Femur (tissue), 1 donor: Measurements from ENCODE around the gene HIP1.
"Not testable (repeated sequence)": the region's sequence is repeated elsewhere in the genome, so short reads cannot be mapped to it uniquely, and the experiment has no call there.

ENCODE experiments used
- DNase-seq: peaks from one replicate; pipeline ENCODE4 v3.0.0-alpha.2; 2017

HIP1 gene

DNA sequence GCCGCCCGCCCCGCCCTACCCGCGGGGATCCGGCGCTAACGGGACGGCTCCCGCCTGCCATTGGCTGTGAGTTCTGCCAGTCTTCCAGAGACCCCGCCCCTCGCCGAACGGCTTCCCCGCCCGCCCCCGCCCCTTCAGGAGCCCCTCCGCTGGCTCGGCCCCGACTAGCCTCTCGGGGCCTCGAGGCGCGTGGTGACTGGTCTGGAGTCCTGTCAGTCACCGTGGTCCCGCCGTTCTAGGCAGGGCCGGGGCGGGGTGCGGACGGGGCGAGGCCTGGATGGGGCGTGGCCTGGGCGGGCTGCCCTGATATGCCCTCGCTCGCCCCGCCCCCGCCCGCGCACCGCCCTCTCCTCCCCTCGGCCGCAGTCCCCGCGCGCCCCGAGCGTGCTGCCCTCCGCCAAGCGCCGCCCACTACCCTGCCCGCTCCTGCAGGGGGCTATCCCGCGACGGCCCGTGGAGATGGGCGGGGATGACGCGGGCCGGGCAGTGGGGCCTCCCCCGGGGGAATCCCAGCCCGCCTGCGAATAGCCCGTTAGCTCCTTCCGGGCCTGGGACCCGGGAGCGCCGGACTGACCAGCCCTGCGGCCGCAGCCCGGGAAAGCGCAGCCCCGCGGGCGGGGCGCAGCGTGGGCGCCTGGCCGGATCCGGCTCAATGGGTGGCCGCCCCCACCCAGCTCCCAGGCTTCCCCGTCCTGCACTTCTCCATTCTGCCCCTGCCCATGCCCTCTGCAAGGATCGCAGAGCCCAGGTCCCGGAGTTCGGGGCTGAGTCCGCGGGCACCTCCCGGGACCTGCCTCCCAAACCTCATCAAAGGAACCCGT lies 444 bp upstream of the HIP1 start:
- DNase-seq: peak; percentile 100

DNA sequence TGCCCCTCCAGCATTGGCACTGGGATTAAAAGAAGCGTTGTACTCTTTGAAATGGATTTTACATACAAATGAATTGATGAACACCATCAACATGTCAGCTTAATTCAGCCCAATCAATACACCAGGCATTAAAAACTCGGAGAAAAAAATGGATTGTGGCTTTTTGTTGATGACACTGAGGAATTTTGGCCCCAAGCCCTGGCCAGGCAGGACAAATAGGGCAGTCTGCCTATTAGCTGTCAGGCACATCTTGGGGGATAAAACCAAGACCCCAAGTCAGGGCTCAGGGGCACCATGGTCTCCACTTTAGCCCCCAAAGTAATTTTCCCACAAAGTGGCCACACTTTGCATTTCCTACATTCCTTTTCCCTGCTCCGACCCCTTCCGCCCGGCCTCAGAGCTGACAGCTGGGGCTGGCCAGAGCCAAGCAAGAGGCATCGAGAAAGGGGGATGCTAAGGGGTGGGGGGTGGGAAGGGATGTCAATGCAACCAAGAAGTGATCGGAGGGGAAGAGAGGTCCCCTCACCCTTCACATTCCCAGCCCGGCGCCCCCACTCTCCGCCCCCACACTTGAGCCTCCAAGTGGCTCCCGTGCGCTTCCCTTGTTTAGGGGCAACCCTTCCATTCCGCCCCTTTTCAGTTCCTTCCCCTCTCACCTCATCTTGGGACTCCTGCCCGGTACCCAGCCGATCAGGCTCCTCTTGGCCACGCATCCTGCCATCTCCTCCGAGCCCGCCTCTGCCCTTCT lies 711 bp downstream of the HIP1 start:
- peak; percentile 53 for DNase-seq

DNA sequence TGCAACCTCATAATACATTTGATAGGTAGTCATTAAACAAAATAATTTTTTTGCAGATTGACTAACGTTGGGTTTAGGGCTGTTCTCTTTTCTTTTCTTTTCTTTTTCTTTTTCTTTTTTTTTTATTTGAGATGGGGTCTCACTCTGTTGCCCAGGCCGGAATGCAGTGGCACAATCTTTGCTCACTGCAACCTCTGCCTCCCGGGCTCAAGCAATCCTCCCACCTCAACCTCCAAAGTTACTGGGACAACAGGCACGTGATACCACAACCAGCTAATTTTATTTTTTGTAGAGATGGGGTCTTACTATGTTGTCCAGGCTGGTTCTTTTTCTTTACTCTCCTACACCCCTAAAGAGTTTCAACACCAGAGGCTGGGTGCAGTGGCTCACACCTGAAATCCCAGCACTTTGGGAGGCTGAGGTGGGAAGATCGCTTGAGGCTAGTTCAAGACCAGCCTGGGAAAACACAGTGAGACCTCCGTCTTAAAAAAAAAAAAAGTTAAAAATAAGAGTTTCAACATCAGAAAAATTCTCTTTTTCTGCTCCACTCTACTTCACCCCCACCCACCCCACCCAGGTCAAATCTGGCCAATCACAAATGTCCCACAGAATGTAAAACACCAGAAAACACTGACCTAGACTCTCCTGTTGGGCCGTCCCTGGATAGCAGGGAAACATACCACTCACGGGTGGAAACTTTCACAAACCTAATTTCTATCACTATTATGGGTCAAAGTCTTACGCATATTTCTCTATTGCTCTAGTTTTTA lies 3.0 kb downstream of the HIP1 start:
- DNase-seq: no peak

DNA sequence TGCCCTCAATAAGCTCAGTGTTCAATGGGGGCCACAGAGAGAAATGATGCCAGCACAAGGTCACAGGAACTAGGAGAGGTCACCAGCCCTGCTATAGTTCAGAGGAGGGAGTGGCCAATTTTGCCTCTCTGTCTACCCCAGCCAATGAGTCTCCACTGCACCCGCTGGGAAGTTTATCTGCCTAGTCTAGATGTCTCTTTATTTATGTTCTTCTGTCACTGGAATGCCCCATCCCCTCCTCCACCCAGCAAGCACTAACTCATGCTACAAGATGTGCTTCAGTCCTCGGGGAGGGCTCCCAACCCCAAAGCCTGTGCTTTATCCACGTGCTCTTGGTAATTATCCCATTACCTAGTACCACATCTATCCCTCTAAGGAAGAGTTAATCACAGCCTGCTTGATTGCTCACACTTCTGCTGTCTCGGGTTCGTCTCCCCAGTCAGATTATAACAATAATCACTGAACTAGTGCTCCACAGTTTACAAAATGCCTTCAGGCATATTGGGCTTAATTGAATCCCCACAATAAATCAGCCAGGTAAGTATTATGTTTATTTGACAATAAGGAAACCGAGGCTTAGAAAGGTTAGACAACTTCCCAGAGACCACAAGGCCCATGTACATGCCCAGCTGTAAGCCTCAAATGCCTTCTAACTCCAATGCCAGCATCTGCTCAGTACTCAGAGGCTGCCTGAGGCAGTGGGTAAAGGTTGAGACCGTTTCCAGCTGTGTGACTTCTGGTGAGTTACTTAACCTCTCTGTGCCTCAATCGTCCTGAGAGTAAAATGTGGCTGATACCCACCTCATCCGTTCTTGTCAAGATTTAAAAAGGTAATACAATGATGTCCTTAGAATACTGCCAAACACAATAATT lies 3.9 kb downstream of the HIP1 start:
- no peak for DNase-seq

DNA sequence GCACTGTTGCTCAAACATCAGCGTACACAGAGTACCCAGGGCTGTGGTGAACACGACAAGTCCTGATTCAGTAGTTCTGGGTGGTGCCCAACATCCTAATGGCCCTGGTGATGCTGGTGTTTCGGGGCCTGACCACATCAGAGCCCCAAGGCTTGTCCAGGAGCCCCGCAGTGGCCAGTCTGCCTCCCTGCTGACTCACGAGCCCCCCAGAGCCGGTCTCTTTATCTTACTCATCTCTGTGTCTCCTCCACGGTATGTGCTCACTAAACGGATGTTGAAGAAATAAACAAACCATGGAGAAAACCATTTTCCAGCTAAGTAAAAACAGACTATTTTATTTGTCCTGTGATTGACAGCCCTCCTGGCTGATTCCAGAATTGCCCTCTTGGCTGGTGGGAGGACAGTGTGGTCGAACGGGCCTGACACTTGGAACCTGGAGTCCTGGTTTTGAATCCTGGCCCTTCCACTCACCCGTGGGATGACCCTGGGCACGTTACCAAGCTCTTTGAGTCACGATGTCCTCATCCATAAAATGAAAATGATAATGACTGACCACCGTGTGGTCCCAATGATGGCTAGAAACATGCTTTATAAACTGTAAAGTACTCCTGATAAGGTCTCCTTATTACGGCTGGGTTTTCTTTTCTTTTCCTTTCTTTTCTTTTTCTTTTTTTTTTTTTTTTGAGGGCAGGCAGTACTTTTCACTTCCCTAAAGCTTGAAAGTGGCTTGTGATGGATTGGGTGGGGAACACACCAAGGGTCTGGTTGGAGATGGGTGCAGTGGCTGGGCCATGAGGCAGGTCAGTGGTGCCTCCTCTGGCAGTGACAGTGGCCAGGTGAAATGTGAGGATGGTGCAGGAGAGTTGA lies 5.7 kb downstream of the HIP1 start:
- DNase-seq: no peak

DNA sequence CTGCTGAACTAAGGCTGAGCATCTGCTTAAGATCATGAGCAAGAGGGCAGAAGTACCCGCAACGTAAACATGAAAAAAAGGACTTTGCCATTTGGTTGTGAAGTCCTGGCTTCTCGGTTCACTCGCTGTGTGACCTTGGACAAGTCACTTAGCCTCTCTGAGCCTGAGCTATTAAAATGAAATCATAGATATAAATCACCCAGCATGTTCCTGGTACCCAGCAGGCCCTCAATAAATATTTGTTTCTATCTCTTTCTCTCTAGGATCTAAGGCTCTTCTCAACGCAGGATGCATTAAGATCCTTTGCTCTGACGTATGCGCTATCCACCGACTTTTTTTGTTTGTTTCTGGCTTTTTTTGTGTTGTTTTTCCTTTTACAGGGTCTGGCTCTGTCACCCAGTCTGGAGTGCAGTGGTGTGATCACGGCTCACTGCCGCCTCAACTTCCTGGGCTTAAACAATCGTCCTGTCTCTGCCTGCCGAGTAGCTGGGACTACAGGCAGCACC lies 6.7 kb downstream of the HIP1 start:
- DNase-seq: no peak

DNA sequence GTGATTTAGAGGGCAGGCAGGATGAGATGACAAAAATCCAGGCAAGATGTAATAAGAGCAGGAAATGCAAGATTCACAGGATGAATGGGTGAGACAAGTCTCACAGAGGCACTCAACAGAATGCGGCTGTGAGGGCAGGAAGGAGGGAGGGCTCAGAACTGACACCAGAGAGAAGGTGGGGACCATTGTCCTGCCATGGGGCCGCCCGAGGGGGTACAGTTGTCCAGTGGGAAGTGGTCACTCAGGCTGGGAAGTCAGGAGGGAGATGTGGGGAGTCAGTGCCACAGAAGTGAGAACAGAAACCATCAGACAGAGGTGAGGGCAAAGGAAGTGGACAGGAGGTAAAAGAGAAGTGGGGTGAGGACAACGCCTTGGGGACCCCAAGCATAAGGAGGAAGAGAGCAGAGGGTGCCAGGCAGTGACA lies 8.9 kb downstream of the HIP1 start:
- no peak for DNase-seq

DNA sequence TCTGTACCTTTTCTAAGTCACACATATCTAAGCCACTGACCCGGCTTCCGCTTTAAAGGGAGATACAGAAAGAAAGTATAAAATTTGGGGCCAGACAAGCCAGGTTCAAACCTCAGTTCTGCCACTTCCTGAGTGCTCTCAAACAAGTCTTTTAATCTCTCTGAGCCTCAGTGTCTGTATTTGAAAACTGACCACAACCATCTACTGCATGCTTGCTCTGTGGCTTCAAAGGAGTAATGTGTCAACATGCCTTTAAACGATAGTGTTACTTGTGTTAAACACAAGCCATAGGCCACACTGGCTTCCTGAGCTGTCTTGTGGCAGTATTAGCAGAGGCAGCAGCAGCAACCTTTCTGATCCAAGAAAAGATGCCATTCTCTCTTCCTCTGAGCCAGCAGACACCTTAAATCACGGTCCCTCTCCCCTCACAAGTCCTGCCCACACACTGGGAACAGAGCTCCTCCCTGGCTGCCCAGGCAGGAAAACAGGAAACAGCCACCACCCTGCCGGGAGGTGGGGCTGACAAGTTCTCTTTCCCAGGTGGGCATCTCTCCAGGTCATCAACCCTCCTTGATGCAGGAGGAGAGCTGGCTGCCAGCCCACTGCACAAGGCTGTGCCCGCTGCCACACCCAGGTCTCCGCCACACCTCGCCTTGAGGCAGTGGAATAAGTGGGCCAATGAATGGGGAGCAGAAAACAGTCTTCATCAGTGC lies 10.7 kb downstream of the HIP1 start:
- peak; percentile 62 for DNase-seq

DNA sequence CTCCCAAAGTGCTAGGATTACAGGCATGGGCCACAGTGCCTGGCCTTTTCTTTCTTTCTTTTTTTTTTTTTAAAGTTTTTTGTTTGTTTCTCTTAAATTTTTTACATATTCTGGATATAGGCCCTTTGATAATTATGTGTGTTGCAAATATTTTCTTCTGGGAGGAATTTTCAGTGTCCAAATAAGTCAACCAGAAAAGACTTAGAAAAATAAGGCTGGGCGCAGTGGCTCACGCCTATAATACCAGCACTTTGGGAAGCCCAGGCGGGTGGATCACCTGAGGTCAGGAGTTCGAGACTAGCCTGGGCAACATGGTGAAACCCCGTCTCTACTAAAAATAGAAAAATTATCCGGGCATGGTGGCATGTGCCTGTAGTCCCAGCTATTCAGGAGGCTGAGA lies 11.4 kb downstream of the HIP1 start:
- not testable (repeated sequence) for DNase-seq

DNA sequence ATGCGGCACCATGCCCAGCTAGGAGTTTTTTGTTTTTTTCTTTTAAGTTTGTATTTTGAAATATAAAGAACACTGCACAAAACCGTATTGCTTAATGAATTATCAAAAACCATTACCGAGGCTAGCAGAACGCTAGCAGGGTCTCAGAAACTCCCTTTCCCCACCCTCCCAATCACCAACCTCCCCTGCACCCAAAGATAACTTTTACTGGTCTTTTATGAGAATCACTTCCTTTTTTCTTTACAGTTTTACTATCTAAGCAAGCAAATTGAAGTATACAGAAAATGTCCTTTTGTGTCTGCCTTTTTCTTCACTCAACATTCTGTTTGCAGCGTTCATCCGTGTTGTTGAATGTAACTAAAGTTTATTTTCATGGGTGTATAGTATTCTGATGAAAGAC lies 13.4 kb downstream of the HIP1 start:
- DNase-seq: no peak

DNA sequence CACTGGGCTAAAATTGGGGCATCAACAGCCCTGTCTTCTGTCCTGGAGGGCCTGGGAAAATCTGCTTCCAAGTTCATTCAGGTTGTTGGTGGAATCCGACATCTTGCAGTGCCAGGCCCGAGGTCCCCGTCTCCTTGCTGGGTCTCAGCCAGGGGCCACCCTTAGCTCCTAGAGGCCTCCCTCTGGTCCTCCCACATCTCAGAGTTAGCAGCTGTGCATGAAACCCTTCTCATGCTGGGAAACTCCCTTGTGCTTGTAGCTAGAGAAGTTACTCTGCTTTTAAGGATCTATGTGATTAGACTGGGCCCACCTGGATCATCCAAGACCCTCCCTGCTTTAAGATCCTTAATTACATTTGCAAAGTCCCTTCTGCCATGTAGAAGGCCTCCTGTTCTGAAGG lies 15.3 kb downstream of the HIP1 start:
- no peak for DNase-seq

DNA sequence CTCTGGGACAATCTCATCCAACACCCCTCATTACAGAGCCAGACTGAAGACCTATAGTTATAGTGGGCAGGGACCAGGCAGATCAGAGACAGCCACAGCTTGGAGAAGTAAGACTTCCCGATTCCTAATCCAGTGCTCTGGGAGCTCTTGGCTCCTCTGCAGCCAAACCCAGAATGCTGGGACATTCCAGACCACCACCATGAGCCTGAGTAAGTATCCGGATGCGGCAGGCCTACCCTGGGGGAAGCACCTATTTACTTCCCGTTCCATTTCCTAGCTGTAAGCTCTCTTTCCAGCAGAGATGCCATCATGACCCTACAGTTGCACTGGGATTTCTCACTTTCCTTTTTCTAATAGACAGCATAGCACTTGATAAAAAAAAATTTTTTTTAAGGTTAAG lies 16.4 kb downstream of the HIP1 start:
- peak; percentile 37 for DNase-seq

DNA sequence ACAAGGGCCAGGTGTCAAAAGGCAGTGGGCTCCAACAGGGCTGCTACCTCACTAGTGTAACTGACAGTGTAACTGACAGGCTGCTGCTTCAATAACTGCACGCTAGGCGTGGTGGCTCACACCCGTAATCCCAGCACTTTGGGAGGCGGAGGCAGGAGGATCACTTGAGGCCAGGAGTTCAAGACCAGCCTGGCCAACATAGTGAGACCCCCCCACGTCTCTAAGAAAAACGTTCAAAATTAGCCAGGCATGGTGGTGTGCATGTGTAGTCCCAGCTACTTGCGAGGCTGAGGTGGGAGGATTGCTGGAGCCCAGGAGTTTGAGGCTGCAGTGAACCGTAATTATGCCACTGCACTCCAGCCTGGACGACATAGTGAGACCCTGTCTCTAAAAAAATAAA lies 16.8 kb downstream of the HIP1 start:
- not testable (repeated sequence) for DNase-seq

DNA sequence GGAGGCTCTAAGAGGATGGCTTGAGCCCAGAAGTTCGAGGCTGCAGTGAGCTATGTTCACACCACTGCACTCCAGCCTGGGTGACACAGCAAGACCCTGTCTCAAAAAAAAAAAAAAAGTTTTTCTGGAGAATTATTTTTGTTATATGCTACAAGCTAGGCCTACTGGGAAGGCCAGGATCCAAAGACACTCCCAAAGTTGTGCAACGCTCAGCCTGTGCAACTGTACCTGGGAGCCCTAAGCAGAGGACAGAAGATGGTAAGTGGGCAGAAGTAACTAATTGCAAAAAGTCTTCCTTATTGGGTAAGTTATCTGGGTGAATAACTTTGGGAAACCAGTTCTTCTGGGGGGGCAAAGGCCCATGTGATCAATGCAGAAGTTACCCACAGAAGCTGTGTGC lies 17.3 kb downstream of the HIP1 start:
- DNase-seq: no peak

DNA sequence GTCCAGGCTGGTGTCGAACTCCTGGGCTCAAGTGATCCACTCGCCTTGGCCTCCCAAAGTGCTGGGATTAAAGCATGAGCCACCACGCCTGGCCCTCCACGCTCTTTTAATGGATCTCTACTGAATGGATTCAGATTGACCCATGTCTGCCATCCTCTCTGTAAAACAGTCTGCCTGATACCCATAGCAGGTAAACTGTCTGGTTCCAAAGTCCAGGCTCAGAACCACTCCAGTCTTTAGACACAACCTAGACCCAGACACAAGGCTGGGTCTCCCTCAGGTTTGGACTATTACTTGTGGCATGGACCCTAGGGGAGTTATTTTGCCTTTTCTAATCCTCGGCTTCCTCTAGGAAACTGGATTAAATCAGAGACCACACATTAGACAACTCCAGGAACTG lies 19.1 kb downstream of the HIP1 start:
- no peak for DNase-seq

DNA sequence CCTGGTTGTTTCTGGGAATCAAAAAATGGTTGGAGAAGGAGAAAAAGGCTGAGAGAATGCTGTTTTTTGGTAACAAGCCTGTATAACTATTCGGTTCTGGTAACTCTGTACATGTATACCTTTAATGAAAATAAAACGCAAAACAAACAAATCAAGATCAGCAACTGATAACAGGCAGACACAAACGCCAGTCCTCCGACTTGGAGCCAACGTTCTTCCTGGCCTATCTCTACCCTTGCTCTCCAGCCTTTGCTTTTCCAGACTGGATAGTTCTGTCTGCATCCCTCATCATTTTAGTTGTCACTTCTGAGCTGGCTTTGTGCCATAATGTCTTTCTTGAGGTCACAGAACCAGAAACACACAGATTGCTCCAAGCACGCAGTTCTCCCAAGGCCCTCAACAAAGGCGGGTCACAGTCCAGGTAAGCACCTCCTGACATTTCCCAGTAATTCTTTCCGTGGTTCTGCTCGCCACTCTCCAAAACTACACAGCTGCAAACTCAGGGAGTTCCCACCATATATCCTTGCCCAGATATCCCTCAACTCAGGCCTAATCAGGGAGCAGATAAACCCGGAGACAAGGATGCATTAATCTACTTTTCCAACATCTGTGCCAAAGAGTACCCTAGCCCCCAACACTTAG lies 20.2 kb downstream of the HIP1 start:
- DNase-seq: no peak

DNA sequence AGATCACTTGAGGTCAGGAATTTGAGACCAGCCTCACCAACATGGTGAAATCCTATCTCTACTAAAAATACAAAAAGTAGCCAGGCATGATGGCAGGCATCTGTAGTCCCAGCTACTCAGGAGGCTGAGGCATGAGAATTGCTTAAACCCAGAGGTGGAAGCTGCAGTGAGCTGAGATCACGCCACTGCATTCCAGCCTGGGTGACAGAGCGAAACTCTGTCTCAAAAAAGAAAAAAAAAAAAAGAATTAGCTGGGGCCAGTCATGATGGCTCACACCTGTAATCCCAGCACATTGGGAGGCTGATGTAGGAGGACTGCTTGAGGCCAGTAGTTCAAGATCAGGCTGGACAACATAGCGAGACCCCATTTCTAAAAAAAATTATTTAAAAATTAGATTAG lies 21.0 kb downstream of the HIP1 start:
- DNase-seq: not testable (repeated sequence)

DNA sequence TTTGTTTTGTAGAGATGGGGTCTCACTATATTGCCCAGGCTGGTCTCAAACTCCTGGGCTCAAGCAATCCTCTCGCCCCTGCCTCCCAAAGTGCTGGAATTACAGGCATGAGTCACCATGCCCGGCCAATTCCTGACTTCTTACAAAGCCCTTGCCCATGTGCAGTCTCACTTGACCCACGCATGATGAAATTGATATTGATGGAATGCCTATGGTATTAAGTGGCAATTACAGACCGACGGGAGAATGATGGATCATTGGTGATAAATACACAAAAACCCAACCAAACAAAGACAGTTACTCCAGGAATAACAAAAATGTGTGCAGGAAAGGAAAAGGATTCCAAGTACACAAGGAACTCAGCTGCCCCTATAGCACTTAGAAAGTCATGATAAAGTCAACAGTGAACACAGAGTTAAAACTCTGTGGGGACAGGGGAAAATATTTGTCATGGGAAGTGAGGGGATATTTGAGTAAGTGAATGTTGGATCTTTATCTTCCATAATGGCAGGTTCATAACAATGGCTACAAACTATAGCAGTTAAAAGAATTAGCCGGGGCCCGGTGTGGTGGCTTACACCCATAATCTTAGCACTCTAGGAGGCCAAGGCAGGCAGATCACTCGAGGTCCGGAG lies 21.6 kb downstream of the HIP1 start:
- no peak for DNase-seq

DNA sequence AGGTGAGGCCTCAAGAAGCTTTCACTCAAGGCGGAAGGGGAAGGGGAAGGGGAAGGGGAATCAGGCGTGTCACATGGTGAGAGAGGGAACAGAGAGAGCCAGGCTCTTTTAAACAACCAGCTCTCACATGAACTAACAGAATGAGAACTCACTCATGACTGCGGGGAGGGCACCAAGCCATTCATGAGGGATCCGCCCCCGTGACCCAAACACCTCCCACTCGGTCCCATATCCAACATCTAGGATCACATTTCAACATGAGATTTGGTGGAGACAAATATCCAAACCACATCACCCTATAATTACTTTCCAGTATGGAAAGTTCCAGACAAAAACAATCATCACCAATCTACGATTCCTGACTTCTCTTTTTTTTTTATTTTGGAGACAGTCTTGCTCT lies 22.9 kb downstream of the HIP1 start:
- peak; percentile 56 for DNase-seq
